ENCODE results near the gene SSC4D. TPM values are rescaled to one million over a fixed set of nuclear protein-coding genes. Genes with fewer than 3 reads are reported as not detected.

Gene SSC4D
- total RNA-seq, 3 donors from 2014 or later: 1.9 to 2.6 TPM; not detected in 1

GRCh38 chr7:76357475-76358010 is 52.0 kb downstream of the SSC4D start:
- intact Hi-C loops (cut with DNase I; ENCODE audit: low total_unique reads): no loop called here
- peak overlapping the region; percentile 93 to 100 (median 94) for H3K4me3 ChIP-seq
- H3K4me1 ChIP-seq: peaks cover 0 to 10% of the 10 kb centered on the region in 2 donors

DNA sequence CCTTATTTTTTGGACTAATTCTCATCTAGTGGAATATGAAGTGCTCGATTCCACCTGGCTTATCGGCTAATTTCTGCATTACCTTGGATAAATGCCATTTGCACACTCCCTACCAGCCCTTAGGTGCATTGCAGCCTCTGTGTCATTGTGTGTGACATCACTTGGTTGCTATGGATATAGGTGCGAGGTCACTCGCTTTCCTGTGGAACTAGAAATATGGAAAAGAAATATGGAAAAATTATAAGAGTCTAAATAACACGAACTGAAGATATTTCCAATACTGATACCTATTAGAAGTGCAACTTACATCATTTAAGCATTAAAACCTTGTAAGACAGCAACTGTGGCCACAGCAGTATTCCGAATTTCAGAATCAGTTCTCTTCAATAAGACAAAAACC is 52.7 kb downstream of the SSC4D start:
- Histone ChIP-seq H3K4me1 (peaks cover 0 to 10% of the 10 kb centered on the region in 2 donors), H3K9me3 (no peaks in the 10 kb centered on the region), H3K27me3 (no peaks in the 10 kb centered on the region), H3K27ac (peak overlapping the region in 1 of 2 donors; percentile 99), H3K4me3 (peak overlapping the region; percentile 93 to 100 (median 94)), H3K36me3 (no peaks in the 10 kb centered on the region)
- DNase-seq (ENCODE audit: low spot score in 2 of 2): no peak
- TF ChIP-seq POLR2A (IDR thresholded peaks at IDR 0.05) (no peak), POLR2AphosphoS5 (IDR thresholded peaks at IDR 0.05) (no peak), CTCF (IDR thresholded peaks at IDR 0.05) (no peak)
- intact Hi-C loops (cut with DNase I; ENCODE audit: low total_unique reads): no loop called here

More at GRCh38 chr7:76357475-76358010, 52.0 kb downstream of the SSC4D start:
- TF ChIP-seq CTCF (IDR thresholded peaks at IDR 0.05) (no peak), POLR2A (IDR thresholded peaks at IDR 0.05) (no peak), POLR2AphosphoS5 (IDR thresholded peaks at IDR 0.05) (no peak)
- Histone ChIP-seq H3K27ac (peak overlapping the region; percentile 98 to 99), H3K9me3 (no peaks in the 10 kb centered on the region), H3K27me3 (no peaks in the 10 kb centered on the region), H3K36me3 (no peaks in the 10 kb centered on the region)
- no peak for DNase-seq (ENCODE audit: low spot score in 2 of 2)

DNA sequence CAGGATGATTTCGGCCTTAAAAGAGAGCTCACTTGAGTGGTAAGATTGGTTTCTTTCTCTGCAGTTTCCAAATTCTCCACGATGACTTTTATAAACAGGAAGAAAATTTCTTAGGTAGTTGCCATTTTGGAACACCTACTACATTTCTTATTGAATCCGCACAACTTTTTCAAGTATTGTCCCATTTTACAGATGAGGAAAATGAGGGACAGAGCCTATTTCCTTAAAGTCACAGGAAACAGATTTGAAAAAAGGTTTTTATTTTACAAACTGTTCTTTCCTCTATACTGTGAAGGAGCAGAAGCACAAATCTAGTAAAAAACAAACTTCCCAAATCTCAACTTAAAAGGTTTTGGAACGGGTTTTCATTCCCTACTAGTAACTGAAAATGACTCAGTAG is 53.4 kb downstream of the SSC4D start:
- intact Hi-C loops (cut with DNase I; ENCODE audit: low total_unique reads): no loop called here
- DNase-seq (ENCODE audit: low spot score in 2 of 2): no peak
- H3K27ac ChIP-seq: no peak overlapping the region

DNA sequence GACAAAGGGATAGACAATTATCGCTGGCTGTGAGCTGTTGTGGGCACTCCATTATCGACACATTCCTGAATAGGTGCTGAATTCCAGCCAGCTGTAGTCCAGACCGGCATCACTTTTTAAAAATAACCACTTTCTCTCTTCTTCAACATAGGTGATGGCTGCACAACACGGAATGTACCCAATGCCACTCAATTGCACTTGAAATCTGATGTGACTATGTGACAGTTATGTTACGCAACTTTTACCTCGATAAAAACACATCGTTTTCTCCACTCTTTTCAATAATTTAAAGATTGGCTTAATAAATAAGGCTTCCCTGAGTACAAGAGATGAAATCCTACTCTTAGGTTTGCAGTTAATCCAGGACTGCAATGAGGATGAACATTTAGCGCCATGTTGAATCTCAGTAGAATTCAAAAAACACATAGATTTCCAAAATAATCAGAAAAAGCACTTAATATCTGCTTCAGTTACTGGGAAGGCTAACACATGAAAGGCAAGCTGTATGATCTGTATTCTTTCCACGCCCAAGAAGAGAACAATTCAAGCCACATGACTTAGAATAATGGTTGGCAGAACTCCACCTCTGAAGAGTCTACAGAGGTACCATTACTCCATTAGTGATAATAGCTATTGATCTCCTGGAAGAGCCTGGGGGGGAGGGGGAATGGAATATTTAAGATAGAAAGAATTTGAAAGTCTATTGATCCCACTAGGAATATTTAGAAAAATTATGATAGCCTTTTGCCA is 54.3 kb downstream of the SSC4D start:
- Histone ChIP-seq H3K27me3 (no peaks in the 10 kb centered on the region), H3K4me3 (no peak overlapping the region), H3K36me3 (no peaks in the 10 kb centered on the region), H3K9me3 (no peaks in the 10 kb centered on the region), H3K27ac (no peak overlapping the region), H3K4me1 (peaks cover 0 to 10% of the 10 kb centered on the region in 2 donors)
- DNase-seq (ENCODE audit: low spot score in 2 of 2): no peak
- TF ChIP-seq CTCF (IDR thresholded peaks at IDR 0.05) (no peak), POLR2A (IDR thresholded peaks at IDR 0.05) (no peak), POLR2AphosphoS5 (IDR thresholded peaks at IDR 0.05) (no peak)
- intact Hi-C loops (cut with DNase I; ENCODE audit: low total_unique reads): no loop called here

More for the DNA sequence above, 53.4 kb downstream of the SSC4D start:
- Histone ChIP-seq H3K4me1 (peaks cover 0 to 10% of the 10 kb centered on the region in 2 donors), H3K9me3 (no peaks in the 10 kb centered on the region), H3K27me3 (no peaks in the 10 kb centered on the region), H3K4me3 (no peak overlapping the region), H3K36me3 (no peaks in the 10 kb centered on the region)
- TF ChIP-seq CTCF (IDR thresholded peaks at IDR 0.05) (no peak), POLR2AphosphoS5 (IDR thresholded peaks at IDR 0.05) (no peak), POLR2A (IDR thresholded peaks at IDR 0.05) (no peak)

- no peaks in the 10 kb centered on the region for H3K27me3 ChIP-seq
- intact Hi-C loops (cut with DNase I; ENCODE audit: low total_unique reads): no loop called here
- no peak overlapping the region for H3K27ac ChIP-seq
- H3K4me3 ChIP-seq: no peak overlapping the region
- no peaks in the 10 kb centered on the region for H3K9me3 ChIP-seq
- no peak for DNase-seq (ENCODE audit: low spot score in 2 of 2)
- TF ChIP-seq CTCF (IDR thresholded peaks at IDR 0.05): no peak
- TF ChIP-seq POLR2A (IDR thresholded peaks at IDR 0.05): no peak
- TF ChIP-seq POLR2AphosphoS5 (IDR thresholded peaks at IDR 0.05): no peak
- no peaks in the 10 kb centered on the region for H3K36me3 ChIP-seq
- peaks cover 0 to 10% of the 10 kb centered on the region in 2 donors for H3K4me1 ChIP-seq
Observed at GRCh38 chr7:76354516-76354915, 55.0 kb downstream of the SSC4D start.
